Chondrocyte (in vitro differentiated cells): ENCODE results near the gene APOLD1. TPM values are rescaled to one million over a fixed set of nuclear protein-coding genes. Genes with fewer than 3 reads are reported as not detected.

Source experiments
- DNase-seq: peaks from one replicate; pipeline ENCODE4 v3.0.0; 2021; ENCODE audit warnings: mixed read lengths, low spot score
- H3K27ac Mint-ChIP-seq: one replicate; pipeline ENCODE4 v1.8.0; 2021; ENCODE audit warnings: mild to moderate bottlenecking, moderate library complexity, mixed read lengths; ENCODE audit not compliant: unreplicated experiment
- H3K27me3 Mint-ChIP-seq: 2 replicates; pipeline ENCODE4 v1.8.0; 2021; ENCODE audit warnings: low read depth, mixed read lengths
- H3K36me3 Mint-ChIP-seq: 2 replicates; pipeline ENCODE4 v1.8.0; 2021; ENCODE audit warnings: low read depth, mixed read lengths
- H3K4me1 Mint-ChIP-seq: 2 replicates; pipeline ENCODE4 v1.8.0; 2021; ENCODE audit warnings: low read depth, mild to moderate bottlenecking, mixed read lengths
- H3K4me3 Mint-ChIP-seq: one replicate; pipeline ENCODE4 v1.8.0; 2021; ENCODE audit warnings: mild to moderate bottlenecking, moderate library complexity, mixed read lengths; ENCODE audit not compliant: unreplicated experiment
- H3K9me3 Mint-ChIP-seq: 2 replicates; pipeline ENCODE4 v1.8.0; 2021; ENCODE audit warnings: low read depth, mixed read lengths
- total RNA-seq: library from RNA; stranded (reverse); gene quantifications from 3 replicates; pipeline ENCODE4 v1.2.1, GENCODE V29; 2021
- TF ChIP-seq, protein P1 (sequence below): fragments of 200-600 bp; sonication (generic); IDR thresholded peaks from 2 replicates; pipeline ENCODE4 v1.5.0; 2021; ENCODE audit warnings: antibody characterized with exemption, mild to moderate bottlenecking, moderate library complexity

APOLD1 gene
- total RNA-seq, 1 donor from 2014 or later = 7.1 TPM

DNA sequence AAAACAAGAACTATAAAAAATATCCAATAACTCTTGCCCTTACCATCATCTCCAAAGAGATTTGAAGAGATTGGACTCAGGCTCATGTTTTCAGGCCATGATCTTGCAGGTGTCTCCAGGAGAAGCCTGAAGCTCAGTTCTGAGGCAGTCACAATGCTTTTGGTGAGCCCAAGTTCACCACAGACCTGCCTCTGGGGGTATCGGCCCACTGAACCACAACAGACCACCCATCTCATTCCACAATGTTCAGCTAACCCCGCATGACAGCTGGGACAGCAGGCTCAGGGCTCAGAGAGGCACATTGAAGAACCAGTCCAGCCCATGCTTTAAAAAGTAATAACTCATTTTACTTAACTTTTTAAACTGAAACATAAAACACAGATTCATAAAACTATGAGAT lies 28.3 kb upstream of the APOLD1 start:
- H3K4me3 Mint-ChIP-seq = no peak overlapping the region
- H3K36me3 Mint-ChIP-seq = no peaks in the 10 kb centered on the region
- H3K27me3 Mint-ChIP-seq = no peaks in the 10 kb centered on the region
- no peaks in the 10 kb centered on the region for H3K9me3 Mint-ChIP-seq
- H3K27ac Mint-ChIP-seq = no peak overlapping the region
- TF ChIP-seq, protein P1, sequence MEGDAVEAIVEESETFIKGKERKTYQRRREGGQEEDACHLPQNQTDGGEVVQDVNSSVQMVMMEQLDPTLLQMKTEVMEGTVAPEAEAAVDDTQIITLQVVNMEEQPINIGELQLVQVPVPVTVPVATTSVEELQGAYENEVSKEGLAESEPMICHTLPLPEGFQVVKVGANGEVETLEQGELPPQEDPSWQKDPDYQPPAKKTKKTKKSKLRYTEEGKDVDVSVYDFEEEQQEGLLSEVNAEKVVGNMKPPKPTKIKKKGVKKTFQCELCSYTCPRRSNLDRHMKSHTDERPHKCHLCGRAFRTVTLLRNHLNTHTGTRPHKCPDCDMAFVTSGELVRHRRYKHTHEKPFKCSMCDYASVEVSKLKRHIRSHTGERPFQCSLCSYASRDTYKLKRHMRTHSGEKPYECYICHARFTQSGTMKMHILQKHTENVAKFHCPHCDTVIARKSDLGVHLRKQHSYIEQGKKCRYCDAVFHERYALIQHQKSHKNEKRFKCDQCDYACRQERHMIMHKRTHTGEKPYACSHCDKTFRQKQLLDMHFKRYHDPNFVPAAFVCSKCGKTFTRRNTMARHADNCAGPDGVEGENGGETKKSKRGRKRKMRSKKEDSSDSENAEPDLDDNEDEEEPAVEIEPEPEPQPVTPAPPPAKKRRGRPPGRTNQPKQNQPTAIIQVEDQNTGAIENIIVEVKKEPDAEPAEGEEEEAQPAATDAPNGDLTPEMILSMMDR = no peak
- peaks cover 5% of the 10 kb centered on the region for H3K4me1 Mint-ChIP-seq
- no peak for DNase-seq

DNA sequence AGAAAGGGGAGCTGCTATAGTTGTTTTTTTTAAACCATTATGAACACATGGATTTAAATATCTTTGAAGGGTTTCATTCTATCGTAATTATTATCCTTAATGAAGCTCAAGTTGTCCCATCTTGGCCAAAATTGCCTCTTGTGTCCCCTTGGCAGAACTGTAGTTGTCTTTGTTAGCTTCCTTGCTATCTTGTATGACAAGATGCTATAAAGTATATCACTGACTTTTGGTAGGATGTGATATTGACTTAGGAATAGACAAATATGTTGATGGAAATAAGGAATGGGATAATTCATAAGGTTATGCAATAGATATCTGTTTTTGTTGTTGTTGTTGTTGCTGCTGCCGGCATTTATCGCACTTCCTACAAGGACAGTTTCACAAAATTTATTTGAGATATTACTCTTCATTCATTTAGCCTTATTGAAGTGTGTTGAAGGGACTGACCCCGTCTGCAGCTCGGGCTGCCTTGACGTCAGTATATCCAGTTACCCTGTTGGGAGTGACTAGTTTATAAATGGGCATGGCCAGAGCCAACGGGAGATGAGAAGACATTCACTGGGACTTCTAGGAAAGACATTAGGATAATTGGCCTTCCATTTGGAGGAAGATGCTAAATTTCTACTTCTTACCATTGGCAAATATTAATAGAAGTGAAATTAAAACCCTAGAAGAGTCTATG lies 26.1 kb upstream of the APOLD1 start:
- Mint-ChIP-seq H3K4me1 (peaks cover 5% of the 10 kb centered on the region), H3K36me3 (no peaks in the 10 kb centered on the region), H3K9me3 (no peaks in the 10 kb centered on the region), H3K27ac (peak overlapping the region; percentile 66), H3K4me3 (no peak overlapping the region), H3K27me3 (no peaks in the 10 kb centered on the region)
- TF ChIP-seq, protein P1 = no peak
- no peak for DNase-seq

DNA sequence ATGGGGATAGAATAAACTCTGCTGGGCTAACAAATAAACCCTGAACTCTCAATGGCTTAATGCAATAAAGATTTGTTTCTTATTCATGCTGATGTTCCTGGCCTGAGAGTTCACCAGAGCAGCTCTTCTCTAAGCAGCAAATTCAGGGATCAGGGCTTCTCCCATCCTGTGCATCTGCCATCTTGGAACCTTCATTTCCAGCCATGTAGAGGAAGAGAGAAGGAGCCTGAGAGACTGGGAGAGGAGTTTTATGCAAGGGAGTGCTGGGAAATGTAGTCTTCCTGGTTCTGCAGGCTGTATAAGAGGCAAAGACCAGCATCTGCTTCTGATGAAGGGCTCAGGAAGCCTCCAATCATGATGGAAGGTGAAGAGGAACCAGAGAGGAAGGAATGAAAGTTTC lies 20.6 kb upstream of the APOLD1 start:
- H3K27ac Mint-ChIP-seq = no peak overlapping the region
- H3K27me3 Mint-ChIP-seq = no peaks in the 10 kb centered on the region
- no peak overlapping the region for H3K4me3 Mint-ChIP-seq
- no peak for DNase-seq
- TF ChIP-seq, protein P1 = no peak
- H3K4me1 Mint-ChIP-seq = no peaks in the 10 kb centered on the region
- peaks cover 1% of the 10 kb centered on the region for H3K9me3 Mint-ChIP-seq
- H3K36me3 Mint-ChIP-seq = peaks cover under 1% of the 10 kb centered on the region

GRCh38 chr12:12770262-12770661 lies 15.2 kb upstream of the APOLD1 start:
- H3K36me3 Mint-ChIP-seq = peaks cover 5% of the 10 kb centered on the region
- no peak overlapping the region for H3K27ac Mint-ChIP-seq
- no peak for DNase-seq
- H3K4me3 Mint-ChIP-seq = no peak overlapping the region
- peaks cover 6% of the 10 kb centered on the region for H3K9me3 Mint-ChIP-seq
- H3K4me1 Mint-ChIP-seq = no peaks in the 10 kb centered on the region
- TF ChIP-seq, protein P1 = no peak
- H3K27me3 Mint-ChIP-seq = no peaks in the 10 kb centered on the region

DNA sequence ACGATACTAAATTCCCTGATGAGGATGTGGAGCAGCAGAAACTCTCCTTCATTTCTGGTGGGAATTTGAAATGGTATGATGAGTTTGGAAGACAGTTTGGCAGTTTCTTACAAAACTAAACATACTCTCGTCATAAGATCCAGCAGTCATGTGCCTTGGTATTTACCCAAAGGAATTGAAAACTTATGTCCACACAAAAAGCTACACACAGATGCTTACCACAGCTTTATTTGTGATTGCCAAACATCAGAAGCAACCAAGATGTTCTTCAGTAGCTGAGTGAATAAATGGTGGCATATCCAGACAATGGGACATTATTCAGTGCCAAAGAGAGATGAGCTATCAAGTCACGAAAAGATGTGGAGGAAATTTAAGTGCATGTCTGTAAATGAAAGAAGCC lies 10.7 kb upstream of the APOLD1 start:
- H3K9me3 Mint-ChIP-seq = peaks cover 5% of the 10 kb centered on the region
- TF ChIP-seq, protein P1 = no peak
- peaks cover 5% of the 10 kb centered on the region for H3K36me3 Mint-ChIP-seq
- no peak overlapping the region for H3K4me3 Mint-ChIP-seq
- H3K27ac Mint-ChIP-seq = no peak overlapping the region
- H3K4me1 Mint-ChIP-seq = peaks cover 11% of the 10 kb centered on the region
- H3K27me3 Mint-ChIP-seq = no peaks in the 10 kb centered on the region
- no peak for DNase-seq
